Stimulated activated CD4-positive, alpha-beta T cell treated with anti-CD3 and anti-CD28 coated beads, TNF-alpha, amount 100 ng/mL, for 1 hour (primary cell): ENCODE results near the gene FREM1.
"Not testable (repeated sequence)": the region's sequence is repeated elsewhere in the genome, so short reads cannot be mapped to it uniquely, and the experiment has no call there.

ENCODE experiments used
- DNase-seq, 3 donors: peaks; one replicate each; pipeline ENCODE4 v3.0.0-alpha.2; 2020; ENCODE audit warnings: low read depth in 3 of 3, low spot score in 1 of 3

The FREM1 gene

GRCh38 chr9:14909961-14910805 lies at the start of gene FREM1:
Gene FREM1, minus strand, starts transcription at chr9:14910428. Its CDS starts 41,451 bp downstream, at chr9:14868977.
- DNase-seq: no peak

GRCh38 chr9:14958989-14959388 lies 48.8 kb upstream of the FREM1 start:
- no peak for DNase-seq

GRCh38 chr9:14957109-14957508 lies 46.9 kb upstream of the FREM1 start:
- DNase-seq: no peak

GRCh38 chr9:14956208-14956607 lies 46.0 kb upstream of the FREM1 start:
- no peak for DNase-seq

GRCh38 chr9:14945351-14945750 lies 35.1 kb upstream of the FREM1 start:
- no peak for DNase-seq

- DNase-seq: no peak
These were observed 31.5 kb upstream of the FREM1 start for GRCh38 chr9:14941501-14942405.

- DNase-seq: no peak
These were observed 29.1 kb upstream of the FREM1 start for GRCh38 chr9:14939378-14939777.

- no peak for DNase-seq
These were observed 27.0 kb upstream of the FREM1 start for GRCh38 chr9:14937216-14937615.

GRCh38 chr9:14936491-14936890 lies 26.3 kb upstream of the FREM1 start:
- no peak for DNase-seq

GRCh38 chr9:14935964-14936363 lies 25.7 kb upstream of the FREM1 start:
- DNase-seq: no peak

- DNase-seq: no peak
These were observed 25.0 kb upstream of the FREM1 start for GRCh38 chr9:14935106-14935751.

- DNase-seq: no peak
These were observed 22.4 kb upstream of the FREM1 start for GRCh38 chr9:14932641-14933040.

- DNase-seq: no peak
These were observed 22.0 kb upstream of the FREM1 start for GRCh38 chr9:14932231-14932630.

GRCh38 chr9:14926941-14927624 lies 16.9 kb upstream of the FREM1 start:
- no peak for DNase-seq

GRCh38 chr9:14924230-14925219 lies 14.3 kb upstream of the FREM1 start:
- no peak for DNase-seq

- DNase-seq: no peak
These were observed 13.5 kb upstream of the FREM1 start for GRCh38 chr9:14923701-14924100.

- not testable (repeated sequence) for DNase-seq
These were observed 10.6 kb upstream of the FREM1 start for GRCh38 chr9:14920805-14921204.

GRCh38 chr9:14913366-14913765 lies 3.1 kb upstream of the FREM1 start:
- no peak for DNase-seq

GRCh38 chr9:14912859-14913258 lies 2.6 kb upstream of the FREM1 start:
- DNase-seq: no peak

- DNase-seq: no peak
These were observed 818 bp upstream of the FREM1 start for GRCh38 chr9:14911046-14911445.
